Peyer's patch (tissue), 4 donors: ENCODE measurements around the gene PEX11G.

ENCODE experiments used
- CTCF ChIP-seq, 6 experiments: fragments of 450-650 bp in 4 of 6; fragments of 200-600 bp in 2 of 6; sonication (generic) in 1 of 6; IDR thresholded peaks; one replicate each; pipeline ENCODE4 v1.5.1; 2017 to 2019; ENCODE audit warnings: antibody characterized with exemption in 6 of 6, mild to moderate bottlenecking in 3 of 6, moderate library complexity in 1 of 6
- POLR2A ChIP-seq, 2 donors: fragments of 450-650 bp; IDR thresholded peaks; one replicate each; pipeline ENCODE4 v1.5.1; 2017; ENCODE audit warnings: antibody characterized with exemption in 2 of 2, mild to moderate bottlenecking in 2 of 2, moderate library complexity in 2 of 2

GRCh38 chr19:7447648-7448047 lies 41.2 kb downstream of the PEX11G start:
- TF ChIP-seq CTCF (IDR thresholded peaks at IDR 0.05), result no peak
- no peak for TF ChIP-seq POLR2A (IDR thresholded peaks at IDR 0.05)
